GM13976 (cell line): ENCODE results near the gene CTBP2.

Experiments
- DNase-seq: peaks from one replicate; pipeline ENCODE4 v3.0.0; 2012; ENCODE audit warnings: low spot score
- CTCF ChIP-seq: IDR thresholded peaks from 2 replicates; pipeline ENCODE4 v1.5.1; 2012; ENCODE audit warnings: borderline replicate concordance, mild to moderate bottlenecking; ENCODE audit not compliant: insufficient read depth; ENCODE audit errors: extremely low read depth, missing control alignments, control extremely low read depth
- in situ Hi-C: fragments of 300-500 bp; cut with MboI; formaldehyde crosslinking; loops from one replicate; pipeline ENCODE4 v1.12.0; 2022; ENCODE audit warnings: low sequenced_read_pairs, mixed read lengths, inconsistent platforms; ENCODE audit not compliant: unreplicated experiment

CTBP2 gene

GRCh38 chr10:125103466-125103865 lies 56.9 kb downstream of the CTBP2 start:
- DNase-seq = no peak
- TF ChIP-seq CTCF = no peak
- in situ Hi-C loops = no loop called here

GRCh38 chr10:125102821-125103220 lies 57.5 kb downstream of the CTBP2 start:
- DNase-seq = no peak
- TF ChIP-seq CTCF = no peak
- in situ Hi-C loops = no loop called here

- no peak for TF ChIP-seq CTCF
- in situ Hi-C loops = no loop called here
- DNase-seq = no peak
Observed at GRCh38 chr10:125102246-125102645, 58.1 kb downstream of the CTBP2 start.

- in situ Hi-C loops = no loop called here
- no peak for DNase-seq
- no peak for TF ChIP-seq CTCF
Observed at GRCh38 chr10:125101581-125101980, 58.8 kb downstream of the CTBP2 start.

- no peak for DNase-seq
- in situ Hi-C loops = no loop called here
- TF ChIP-seq CTCF = no peak
Observed at GRCh38 chr10:125101049-125101448, 59.3 kb downstream of the CTBP2 start.

- TF ChIP-seq CTCF = no peak
- in situ Hi-C loops = no loop called here
- no peak for DNase-seq
Observed at GRCh38 chr10:125097409-125098070, 62.8 kb downstream of the CTBP2 start.
